CD4-positive, CD25-positive, alpha-beta regulatory T cell (primary cell): ENCODE measurements around the gene ANKRD44. TPM values are rescaled to one million over a fixed set of nuclear protein-coding genes. Genes with fewer than 3 reads are reported as not detected.

Experiments used
- ATAC-seq, 2 donors: fragments of 150-1000 bp; cut with Tn5 transposase; one replicate each; pipeline ENCODE4 v1.10.0; 2021; ENCODE audit warnings: low read depth in 2 of 2, moderate number of reproducible peaks in 2 of 2, moderate library complexity in 1 of 2
- DNase-seq, 3 donors: peaks; one replicate each; pipeline versions ENCODE4 v3.0.0 to v3.0.0-alpha.2; 2012 to 2022; ENCODE audit warnings: mixed read lengths in 1 of 3
- H3K27ac ChIP-seq: one replicate; pipeline ENCODE4 v1.7.0; 2013; ENCODE audit warnings: mild to moderate bottlenecking, low read length; ENCODE audit not compliant: insufficient read depth, poor library complexity, severe bottlenecking
- H3K27me3 ChIP-seq: one replicate; pipeline ENCODE4 v1.7.0; 2013; ENCODE audit warnings: low read length; ENCODE audit not compliant: control insufficient read depth, insufficient read depth
- H3K36me3 ChIP-seq: one replicate; pipeline ENCODE4 v1.7.0; 2013; ENCODE audit warnings: mild to moderate bottlenecking, low read length, moderate library complexity; ENCODE audit not compliant: control insufficient read depth, insufficient read depth
- H3K4me1 ChIP-seq: 2 replicates; pipeline ENCODE4 v1.7.0; 2013; ENCODE audit warnings: mild to moderate bottlenecking, low read length; ENCODE audit not compliant: insufficient read depth, control insufficient read depth, poor library complexity, severe bottlenecking
- H3K4me3 ChIP-seq: one replicate; pipeline ENCODE4 v1.7.0; 2013; ENCODE audit warnings: low read depth, mild to moderate bottlenecking, low read length, moderate library complexity
- H3K9me3 ChIP-seq, 2 experiments: 1 replicate in 1 of 2; 2 replicates in 1 of 2; pipeline ENCODE4 v1.7.0; 2013; ENCODE audit warnings: low read length in 2 of 2, mild to moderate bottlenecking in 1 of 2, moderate library complexity in 1 of 2; ENCODE audit not compliant: control insufficient read depth in 2 of 2
- H3K27ac Mint-ChIP-seq, 3 donors: one replicate each; pipeline ENCODE4 v1.8.0; 2020 to 2022; ENCODE audit warnings: mild to moderate bottlenecking in 3 of 3, mixed read lengths in 3 of 3, moderate library complexity in 2 of 3
- H3K27me3 Mint-ChIP-seq: one replicate; pipeline ENCODE4 v1.8.0; 2022; ENCODE audit warnings: mild to moderate bottlenecking, mixed read lengths
- H3K36me3 Mint-ChIP-seq: one replicate; pipeline ENCODE4 v1.8.0; 2020; ENCODE audit warnings: mixed read lengths
- H3K4me1 Mint-ChIP-seq, 4 donors: one replicate each; pipeline ENCODE4 v1.8.0; 2020 to 2022; ENCODE audit warnings: mixed read lengths in 4 of 4, mild to moderate bottlenecking in 1 of 4
- H3K4me3 Mint-ChIP-seq, 4 donors: one replicate each; pipeline ENCODE4 v1.8.0; 2020 to 2022; ENCODE audit warnings: mild to moderate bottlenecking in 4 of 4, mixed read lengths in 4 of 4, moderate library complexity in 3 of 4
- H3K9me3 Mint-ChIP-seq, 7 donors: one replicate each; pipeline ENCODE4 v1.8.0; 2020 to 2022; ENCODE audit warnings: mixed read lengths in 7 of 7, mild to moderate bottlenecking in 3 of 7, moderate library complexity in 2 of 7
- polyA plus RNA-seq, 4 donors: library from polyadenylated mRNA; unstranded; fragments of 300-500 nt; fragmentation: Illumina TruSeq; gene quantifications; one replicate each; pipeline ENCODE4 v1.2.3, GENCODE V29; 2021
- total RNA-seq: library from RNA; stranded (reverse); gene quantifications from one replicate; pipeline ENCODE4 v1.2.3, GENCODE V29; 2022

The ANKRD44 gene
- total and polyA plus RNA-seq, 5 donors from 2014 or later, result 69.6 to 301 (median 85.0) TPM

- Histone ChIP-seq H3K4me3 (no peak overlapping the region), H3K4me1 (peaks cover 75% of the 10 kb centered on the region), H3K36me3 (peaks cover 14% of the 10 kb centered on the region), H3K27ac (no peak overlapping the region), H3K27me3 (no peaks in the 10 kb centered on the region), H3K9me3 (no peaks in the 10 kb centered on the region)
- Mint-ChIP-seq H3K4me1 (peaks cover 60 to 93% (median 86%) of the 10 kb centered on the region in 4 donors), H3K27ac (peak overlapping the region; percentile 0 to 82 (median 67)), H3K36me3 (peaks cover 11% of the 10 kb centered on the region), H3K27me3 (no peaks in the 10 kb centered on the region), H3K9me3 (peaks cover 0 to 3% (median 0%) of the 10 kb centered on the region in 7 donors), H3K4me3 (peak overlapping the region in 2 of 4 donors; percentile 9 to 16)
- DNase-seq (no peak), ATAC-seq (no peak)
Observed at GRCh38 chr2:197149546-197149945, 161.0 kb downstream of the ANKRD44 start.

- peak overlapping the region; percentile 68 to 79 (median 79) for H3K27ac Mint-ChIP-seq
- no peak for ATAC-seq
- no peak overlapping the region for H3K4me3 Mint-ChIP-seq
- H3K27ac ChIP-seq, result peak overlapping the region; percentile 57
- H3K9me3 Mint-ChIP-seq, result peaks cover 0 to 3% (median 0%) of the 10 kb centered on the region in 7 donors
- DNase-seq, result no peak
- peaks cover 17% of the 10 kb centered on the region for H3K36me3 ChIP-seq
- H3K4me1 Mint-ChIP-seq, result peaks cover 55 to 91% (median 82%) of the 10 kb centered on the region in 4 donors
- no peaks in the 10 kb centered on the region for H3K27me3 ChIP-seq
- peaks cover 69% of the 10 kb centered on the region for H3K4me1 ChIP-seq
- no peak overlapping the region for H3K4me3 ChIP-seq
- H3K9me3 ChIP-seq, result no peaks in the 10 kb centered on the region
- H3K27me3 Mint-ChIP-seq, result no peaks in the 10 kb centered on the region
- peaks cover 8% of the 10 kb centered on the region for H3K36me3 Mint-ChIP-seq
Observed at GRCh38 chr2:197148401-197148800, 162.2 kb downstream of the ANKRD44 start.

DNA sequence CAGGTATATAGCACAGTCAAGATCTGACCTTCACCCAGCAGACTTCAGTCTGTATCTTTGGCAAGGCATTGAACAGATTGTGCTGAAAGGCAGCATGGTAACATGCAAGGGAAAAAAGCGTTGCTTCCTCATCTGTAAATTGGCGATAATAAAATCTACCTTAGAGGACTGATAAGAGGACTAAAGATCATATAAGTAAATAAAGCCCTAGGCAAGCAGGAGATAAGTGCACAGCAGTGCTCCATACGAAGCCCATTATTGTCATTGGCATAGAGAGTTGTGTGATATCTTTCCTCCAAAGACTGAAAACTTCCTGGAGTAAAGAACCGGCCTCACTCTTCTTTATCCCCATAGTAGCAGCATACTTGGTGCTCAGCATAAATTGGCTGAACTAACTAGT is 162.6 kb downstream of the ANKRD44 start:
- Histone ChIP-seq H3K4me3 (no peak overlapping the region), H3K27me3 (no peaks in the 10 kb centered on the region), H3K4me1 (peaks cover 65% of the 10 kb centered on the region), H3K36me3 (peaks cover 17% of the 10 kb centered on the region), H3K27ac (peak overlapping the region; percentile 57), H3K9me3 (no peaks in the 10 kb centered on the region)
- ATAC-seq (no peak), DNase-seq (no peak)
- H3K9me3 Mint-ChIP-seq, result peaks cover 0 to 3% (median 0%) of the 10 kb centered on the region in 7 donors
- H3K4me3 Mint-ChIP-seq, result peak overlapping the region in 2 of 4 donors; percentile 13 to 23
- peaks cover 8% of the 10 kb centered on the region for H3K36me3 Mint-ChIP-seq
- peaks cover 53 to 87% (median 79%) of the 10 kb centered on the region in 4 donors for H3K4me1 Mint-ChIP-seq
- H3K27me3 Mint-ChIP-seq, result no peaks in the 10 kb centered on the region
- peak overlapping the region; percentile 3 to 79 (median 68) for H3K27ac Mint-ChIP-seq

- H3K36me3 Mint-ChIP-seq, result peaks cover 8% of the 10 kb centered on the region
- H3K27me3 Mint-ChIP-seq, result no peaks in the 10 kb centered on the region
- Histone ChIP-seq H3K4me3 (peak overlapping the region; percentile 9), H3K36me3 (peaks cover 22% of the 10 kb centered on the region), H3K27me3 (no peaks in the 10 kb centered on the region), H3K9me3 (no peaks in the 10 kb centered on the region), H3K4me1 (peaks cover 62% of the 10 kb centered on the region), H3K27ac (no peak overlapping the region)
- peaks cover 0 to 3% (median 0%) of the 10 kb centered on the region in 7 donors for H3K9me3 Mint-ChIP-seq
- H3K4me3 Mint-ChIP-seq, result peak overlapping the region in 1 of 4 donors; percentile 12
- ATAC-seq, result no peak
- peak in 1 of 3 donors; percentile 31 for DNase-seq
- peaks cover 47 to 86% (median 73%) of the 10 kb centered on the region in 4 donors for H3K4me1 Mint-ChIP-seq
- peak overlapping the region; percentile 68 to 80 (median 79) for H3K27ac Mint-ChIP-seq
Observed at GRCh38 chr2:197146995-197147394, 163.6 kb downstream of the ANKRD44 start.

- Histone ChIP-seq H3K4me3 (peak overlapping the region; percentile 55), H3K27me3 (no peaks in the 10 kb centered on the region), H3K36me3 (peaks cover 23% of the 10 kb centered on the region), H3K27ac (peak overlapping the region; percentile 60), H3K4me1 (peaks cover 59% of the 10 kb centered on the region), H3K9me3 (no peaks in the 10 kb centered on the region)
- H3K4me1 Mint-ChIP-seq, result peaks cover 47 to 87% (median 70%) of the 10 kb centered on the region in 4 donors
- peak overlapping the region; percentile 75 to 88 (median 87) for H3K27ac Mint-ChIP-seq
- ATAC-seq, result peak; percentile 78 to 79
- peaks cover 0 to 3% (median 0%) of the 10 kb centered on the region in 7 donors for H3K9me3 Mint-ChIP-seq
- no peaks in the 10 kb centered on the region for H3K27me3 Mint-ChIP-seq
- H3K36me3 Mint-ChIP-seq, result peaks cover 8% of the 10 kb centered on the region
- H3K4me3 Mint-ChIP-seq, result peak overlapping the region in 3 of 4 donors; percentile 16 to 53 (median 48)
- DNase-seq, result peak in 2 of 3 donors; percentile 44 to 51
Observed at GRCh38 chr2:197145471-197146056, 165.0 kb downstream of the ANKRD44 start.

GRCh38 chr2:197144183-197144582 is 166.4 kb downstream of the ANKRD44 start:
- no peaks in the 10 kb centered on the region for H3K27me3 ChIP-seq
- H3K27ac ChIP-seq, result peak overlapping the region; percentile 15
- H3K4me3 ChIP-seq, result no peak overlapping the region
- H3K27me3 Mint-ChIP-seq, result no peaks in the 10 kb centered on the region
- peaks cover 55 to 85% (median 68%) of the 10 kb centered on the region in 4 donors for H3K4me1 Mint-ChIP-seq
- H3K9me3 ChIP-seq, result no peaks in the 10 kb centered on the region
- H3K36me3 ChIP-seq, result peaks cover 23% of the 10 kb centered on the region
- H3K27ac Mint-ChIP-seq, result peak overlapping the region in 2 of 3 donors; percentile 46 to 71
- ATAC-seq, result no peak
- DNase-seq, result no peak
- peaks cover 51% of the 10 kb centered on the region for H3K4me1 ChIP-seq
- H3K9me3 Mint-ChIP-seq, result peaks cover 0 to 4% (median 0%) of the 10 kb centered on the region in 7 donors
- peaks cover 8% of the 10 kb centered on the region for H3K36me3 Mint-ChIP-seq
- H3K4me3 Mint-ChIP-seq, result no peak overlapping the region

- H3K9me3 ChIP-seq, result no peaks in the 10 kb centered on the region
- peaks cover 10% of the 10 kb centered on the region for H3K36me3 Mint-ChIP-seq
- H3K4me3 ChIP-seq, result peak overlapping the region; percentile 8
- peak overlapping the region in 2 of 3 donors; percentile 60 to 90 for H3K27ac Mint-ChIP-seq
- H3K9me3 Mint-ChIP-seq, result peaks cover 0 to 4% (median 0%) of the 10 kb centered on the region in 7 donors
- peak overlapping the region in 3 of 4 donors; percentile 39 to 68 (median 58) for H3K4me3 Mint-ChIP-seq
- H3K36me3 ChIP-seq, result peaks cover 18% of the 10 kb centered on the region
- peaks cover 56% of the 10 kb centered on the region for H3K4me1 ChIP-seq
- DNase-seq (peak in 1 of 3 donors; percentile 32), ATAC-seq (no peak)
- no peaks in the 10 kb centered on the region for H3K27me3 Mint-ChIP-seq
- H3K27ac ChIP-seq, result peak overlapping the region; percentile 44
- peaks cover 53 to 85% (median 69%) of the 10 kb centered on the region in 4 donors for H3K4me1 Mint-ChIP-seq
- no peaks in the 10 kb centered on the region for H3K27me3 ChIP-seq
Observed at GRCh38 chr2:197141702-197142473, 168.7 kb downstream of the ANKRD44 start.
